Endothelial cell of umbilical vein (primary cell): ENCODE results near the gene SMIM8.

Source experiments
- CTCF ChIP-seq, 2 donors: IDR thresholded peaks; 1 replicate in 1 of 2; 2 replicates in 1 of 2; pipeline ENCODE4 v1.5.1; 2011; ENCODE audit warnings: low read length in 2 of 2, mild to moderate bottlenecking in 2 of 2, moderate library complexity in 2 of 2, control low read depth in 1 of 2, inconsistent platforms in 1 of 2, low read depth in 1 of 2; ENCODE audit not compliant: insufficient read depth in 1 of 2; ENCODE audit errors: extremely low read depth in 1 of 2
- FOS ChIP-seq: IDR thresholded peaks from 2 replicates; pipeline ENCODE4 v1.6.1; 2011; ENCODE audit warnings: mild to moderate bottlenecking, low read length, moderate library complexity, borderline replicate concordance; ENCODE audit not compliant: insufficient read depth
- MAX ChIP-seq: IDR thresholded peaks from 2 replicates; pipeline ENCODE4 v1.6.1; 2011; ENCODE audit not compliant: insufficient read depth, insufficient read length
- POLR2A ChIP-seq: IDR thresholded peaks from 2 replicates; pipeline ENCODE4 v1.6.1; 2012; ENCODE audit warnings: low read depth, mild to moderate bottlenecking, control low read depth, low read length
- POLR2AphosphoS5 ChIP-seq: IDR thresholded peaks from 2 replicates; pipeline ENCODE4 v1.6.1; 2012; ENCODE audit warnings: low read depth, mild to moderate bottlenecking, control low read depth, low read length, moderate library complexity; ENCODE audit not compliant: insufficient read depth

GRCh38 chr6:87333591-87334181 is 11.3 kb downstream of the SMIM8 start:
- TF ChIP-seq CTCF (IDR thresholded peaks at IDR 0.05; ENCODE audit: extremely low read depth in 1 of 2, insufficient read depth in 1 of 2, low read depth in 1 of 2, low read length in 2 of 2) (no peak), POLR2A (no peak), POLR2AphosphoS5 (no peak), FOS (no peak), MAX (no peak)
